ENCODE measurements around the gene RAD54L2.
"Not testable (repeated sequence)": the region's sequence is repeated elsewhere in the genome, so short reads cannot be mapped to it uniquely, and the experiment has no call there.

RAD54L2 gene

GRCh38 chr3:51530485-51530884 lies 8.0 kb upstream of the RAD54L2 start:
- Histone ChIP-seq H3K27me3 (ENCODE audit: insufficient read depth, poor library complexity, severe bottlenecking) (no peaks in the 10 kb centered on the region), H3K27ac (replicated peaks) (no peak overlapping the region), H3K4me3 (replicated peaks; ENCODE audit: insufficient read depth, low read length) (no peak overlapping the region)
- no peak for DNase-seq (ENCODE audit: low read depth in 1 of 2, low spot score in 1 of 2)
- TF ChIP-seq SPI1 (IDR thresholded peaks at IDR 0.05; ENCODE audit: borderline replicate concordance, low read depth) (no peak), GABPA (IDR thresholded peaks at IDR 0.05; ENCODE audit: low read depth) (no peak), POLR2AphosphoS5 (IDR thresholded peaks at IDR 0.05; ENCODE audit: low read depth) (no peak), REST (IDR thresholded peaks at IDR 0.05; ENCODE audit: insufficient replicate concordance, low read depth) (no peak)

- Histone ChIP-seq H3K27me3 (ENCODE audit: insufficient read depth, poor library complexity, severe bottlenecking) (no peaks in the 10 kb centered on the region), H3K4me3 (replicated peaks; ENCODE audit: insufficient read depth, low read length) (no peak overlapping the region), H3K27ac (replicated peaks) (no peak overlapping the region)
- TF ChIP-seq REST (IDR thresholded peaks at IDR 0.05; ENCODE audit: insufficient replicate concordance, low read depth) (no peak), CTCF (IDR thresholded peaks at IDR 0.05; ENCODE audit: insufficient read depth, low read length) (no peak), SPI1 (IDR thresholded peaks at IDR 0.05; ENCODE audit: borderline replicate concordance, low read depth) (no peak), GABPA (IDR thresholded peaks at IDR 0.05; ENCODE audit: low read depth) (no peak), POLR2AphosphoS5 (IDR thresholded peaks at IDR 0.05; ENCODE audit: low read depth) (no peak)
- DNase-seq (ENCODE audit: low read depth in 1 of 2, low spot score in 1 of 2): no peak
Measured at GRCh38 chr3:51535146-51536019, 3.1 kb upstream of the RAD54L2 start.

- not testable (repeated sequence) for DNase-seq (ENCODE audit: low read depth in 1 of 2, low spot score in 1 of 2); H3K27me3 ChIP-seq (ENCODE audit: insufficient read depth, poor library complexity, severe bottlenecking); H3K27ac ChIP-seq (replicated peaks); H3K4me3 ChIP-seq (replicated peaks; ENCODE audit: insufficient read depth, low read length)
Measured at GRCh38 chr3:51537631-51538030, 888 bp upstream of the RAD54L2 start.

GRCh38 chr3:51538115-51538458 lies 432 bp upstream of the RAD54L2 start:
- no peaks in the 10 kb centered on the region for H3K27me3 ChIP-seq (ENCODE audit: insufficient read depth, poor library complexity, severe bottlenecking)
- no peak for TF ChIP-seq CTCF (IDR thresholded peaks at IDR 0.05; ENCODE audit: insufficient read depth, low read length)
- DNase-seq (ENCODE audit: low read depth in 1 of 2, low spot score in 1 of 2): no peak
- peak overlapping the region; percentile 34 for H3K4me3 ChIP-seq (replicated peaks; ENCODE audit: insufficient read depth, low read length)
- peak overlapping the region; percentile 61 for H3K27ac ChIP-seq (replicated peaks)

Data from HL-60 (cell line).